Liver (tissue), 9 donors: ENCODE measurements around the gene CYP2S1. TPM values are rescaled to one million over a fixed set of nuclear protein-coding genes. Genes with fewer than 3 reads are reported as not detected.

Experiments used
- DNase-seq: peaks from one replicate; pipeline ENCODE4 v3.0.0-alpha.2; 2017; ENCODE audit warnings: low spot score
- H3K27ac ChIP-seq, 2 donors: one replicate each; pipeline ENCODE4 v1.7.0; 2013; ENCODE audit warnings: inconsistent platforms in 2 of 2, low read length in 2 of 2, control low read depth in 1 of 2, low read depth in 1 of 2, mild to moderate bottlenecking in 1 of 2
- H3K27me3 ChIP-seq, 4 donors: one replicate each; pipeline versions ENCODE4 v1.6.1 to v1.7.0; 2013; ENCODE audit warnings: low read length in 3 of 4, inconsistent platforms in 1 of 4, mild to moderate bottlenecking in 1 of 4, moderate library complexity in 1 of 4; ENCODE audit not compliant: control insufficient read depth in 4 of 4, insufficient read depth in 4 of 4
- H3K36me3 ChIP-seq, 4 donors: one replicate each; pipeline versions ENCODE4 v1.6.1 to v1.7.0; 2013; ENCODE audit warnings: low read length in 3 of 4, mild to moderate bottlenecking in 3 of 4, low read depth in 1 of 4, moderate library complexity in 1 of 4; ENCODE audit not compliant: control insufficient read depth in 4 of 4, insufficient read depth in 3 of 4
- H3K4me1 ChIP-seq, 4 donors: one replicate each; pipeline versions ENCODE4 v1.6.1 to v1.7.0; 2013; ENCODE audit warnings: low read length in 3 of 4, mild to moderate bottlenecking in 3 of 4, moderate library complexity in 1 of 4; ENCODE audit not compliant: control insufficient read depth in 4 of 4, insufficient read depth in 4 of 4
- H3K4me3 ChIP-seq, 3 donors: one replicate each; pipeline versions ENCODE4 v1.6.1 to v1.7.0; 2013; ENCODE audit warnings: low read length in 3 of 3, control low read depth in 1 of 3, low read depth in 1 of 3, mild to moderate bottlenecking in 1 of 3
- H3K9ac ChIP-seq, 2 donors: one replicate each; pipeline ENCODE4 v1.7.0; 2013; ENCODE audit warnings: low read length in 2 of 2, mild to moderate bottlenecking in 2 of 2, moderate library complexity in 2 of 2, control low read depth in 1 of 2, low read depth in 1 of 2
- H3K9me3 ChIP-seq, 4 donors: one replicate each; pipeline versions ENCODE4 v1.6.1 to v1.7.0; 2013; ENCODE audit warnings: low read length in 3 of 4; ENCODE audit not compliant: control insufficient read depth in 4 of 4
- ATF3 ChIP-seq: IDR thresholded peaks from 2 replicates; pipeline ENCODE4 v1.6.1; 2016; ENCODE audit warnings: antibody characterized with exemption
- CTCF ChIP-seq: fragments of 150-350 bp; IDR thresholded peaks from 2 replicates; pipeline ENCODE4 v1.5.1; 2017; ENCODE audit warnings: improper control_type of control experiment, low read depth, low read length; ENCODE audit not compliant: missing input control
- FOXA1 ChIP-seq: IDR thresholded peaks from 2 replicates; pipeline ENCODE4 v1.6.1; 2016; ENCODE audit warnings: antibody characterized with exemption
- FOXA2 ChIP-seq: IDR thresholded peaks from 2 replicates; pipeline ENCODE4 v1.6.1; 2016; ENCODE audit warnings: antibody characterized with exemption
- GABPA ChIP-seq, 2 donors: IDR thresholded peaks in 1 of 2; conservative IDR thresholded peaks in 1 of 2; 2 replicates each; pipeline ENCODE4 v1.6.1; 2016; ENCODE audit warnings: antibody characterized with exemption in 2 of 2, mild to moderate bottlenecking in 1 of 2, moderate library complexity in 1 of 2
- HNF4A ChIP-seq, 2 donors: conservative IDR thresholded peaks; 2 replicates each; pipeline ENCODE4 v1.6.1; 2016; ENCODE audit warnings: antibody characterized with exemption in 2 of 2, mild to moderate bottlenecking in 2 of 2
- HNF4G ChIP-seq: IDR thresholded peaks from 2 replicates; pipeline ENCODE4 v1.6.1; 2016; ENCODE audit warnings: antibody characterized with exemption
- JUND ChIP-seq, 2 donors: IDR thresholded peaks; 2 replicates each; pipeline ENCODE4 v1.6.1; 2016; ENCODE audit warnings: antibody characterized with exemption in 2 of 2
- NR2F2 ChIP-seq: IDR thresholded peaks from 2 replicates; pipeline ENCODE4 v1.6.1; 2016; ENCODE audit warnings: antibody characterized with exemption
- RAD21 ChIP-seq, 2 donors: IDR thresholded peaks; 2 replicates each; pipeline ENCODE4 v1.6.1; 2016; ENCODE audit warnings: antibody characterized with exemption in 2 of 2, mild to moderate bottlenecking in 2 of 2
- RXRA ChIP-seq, 2 donors: IDR thresholded peaks; 2 replicates each; pipeline ENCODE4 v1.6.1; 2017 to 2018; ENCODE audit warnings: antibody characterized with exemption in 2 of 2, mild to moderate bottlenecking in 1 of 2
- SP1 ChIP-seq: IDR thresholded peaks from 2 replicates; pipeline ENCODE4 v1.6.1; 2018; ENCODE audit warnings: antibody characterized with exemption, mild to moderate bottlenecking
- YY1 ChIP-seq: IDR thresholded peaks from 2 replicates; pipeline ENCODE4 v1.6.1; 2016; ENCODE audit warnings: antibody characterized with exemption, mild to moderate bottlenecking
- WGBS: extraction: QIAGEN DNeasy Blood & Tissue Kit; methylation state at CpG from one replicate; pipeline ENCODE4 v1.1.7; 2013; 5-methylcytosine and 5-hydroxymethylcytosine counted together
- polyA plus RNA-seq, 2 donors: library from polyadenylated mRNA; stranded (reverse) in 1 of 2; unstranded in 1 of 2; fragments of 200-250 nt in 1 of 2; fragments of >200 nt in 1 of 2; fragmentation: Nextera tagmentation in 1 of 2; extraction: Ambion mirVana in 1 of 2; gene quantifications; one replicate each; pipeline versions ENCODE4 v1.2.1 to v1.2.3, GENCODE V29; 2013 to 2015
- total RNA-seq, 2 donors: library from RNA; depleted of rRNA; stranded (reverse); fragments of >200 nt; gene quantifications; one replicate each; pipeline ENCODE4 v1.2.3, GENCODE V29; 2014
- TF ChIP-seq, protein P1 (sequence below): IDR thresholded peaks from 2 replicates; pipeline ENCODE4 v1.6.1; 2016; ENCODE audit warnings: antibody characterized with exemption, mild to moderate bottlenecking
- TF ChIP-seq, protein P2 (sequence below): IDR thresholded peaks from 2 replicates; pipeline ENCODE4 v1.6.1; 2016; ENCODE audit warnings: antibody characterized with exemption
- donor health status: healthy.
- donor health status: healthy.
- donor health status: healthy.
- donor health status: healthy.
- donor health status: healthy.

The CYP2S1 gene
- total and polyA plus RNA-seq, 4 donors: 0.35 to 1.9 (median 1.5) TPM

DNA sequence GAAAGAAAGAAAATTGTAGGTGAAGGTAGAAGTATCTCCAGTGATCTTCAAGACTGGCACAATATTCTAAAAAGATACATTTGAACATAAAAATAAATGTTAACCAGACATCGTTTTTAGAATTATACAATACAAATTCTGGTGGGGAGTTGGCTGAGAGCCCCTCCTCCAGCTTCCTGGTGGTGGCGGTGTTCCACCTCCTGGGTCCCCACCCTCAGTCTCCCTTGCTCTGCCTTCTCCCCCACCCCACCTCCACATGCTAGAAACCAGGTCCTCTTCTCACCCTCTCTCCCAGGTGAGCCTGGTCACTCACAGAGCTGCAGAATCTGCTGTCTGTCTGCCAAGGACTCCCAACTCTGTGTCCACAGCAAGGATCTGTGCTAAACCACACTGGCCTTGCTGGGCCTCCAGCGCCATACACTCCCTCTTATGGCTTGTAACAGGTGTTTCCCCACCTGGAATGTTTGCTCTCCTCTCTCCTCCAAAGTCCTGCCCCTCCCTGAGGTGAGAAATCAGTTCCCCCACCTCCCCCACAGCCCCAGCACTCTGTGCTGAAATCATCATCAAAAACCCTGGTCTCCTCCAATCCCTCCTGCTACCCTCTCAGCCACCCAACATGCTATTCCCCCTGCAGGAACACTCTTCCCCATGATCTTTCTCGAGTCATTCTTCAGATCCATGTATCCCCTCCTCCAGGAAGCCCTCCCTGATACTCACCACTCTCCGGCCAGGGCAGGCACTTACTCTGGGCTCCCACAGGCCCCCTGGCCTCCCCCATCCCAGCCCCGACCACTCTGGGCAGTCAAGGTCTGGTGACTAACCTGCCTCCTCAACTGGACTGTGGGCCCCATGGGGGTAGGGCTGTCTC lies 20.5 kb upstream of the CYP2S1 start:
- Histone ChIP-seq H3K36me3 (no peaks in the 10 kb centered on the region), H3K9ac (no peak overlapping the region), H3K27me3 (no peaks in the 10 kb centered on the region), H3K4me3 (no peak overlapping the region), H3K4me1 (no peaks in the 10 kb centered on the region), H3K9me3 (no peaks in the 10 kb centered on the region), H3K27ac (no peak overlapping the region)
- 74% methylated on average over 6 of the region's 6 CpGs for WGBS
- no peak for DNase-seq
- no peak for TF ChIP-seq HNF4G
- TF ChIP-seq FOXA2: no peak
- TF ChIP-seq, protein P1, sequence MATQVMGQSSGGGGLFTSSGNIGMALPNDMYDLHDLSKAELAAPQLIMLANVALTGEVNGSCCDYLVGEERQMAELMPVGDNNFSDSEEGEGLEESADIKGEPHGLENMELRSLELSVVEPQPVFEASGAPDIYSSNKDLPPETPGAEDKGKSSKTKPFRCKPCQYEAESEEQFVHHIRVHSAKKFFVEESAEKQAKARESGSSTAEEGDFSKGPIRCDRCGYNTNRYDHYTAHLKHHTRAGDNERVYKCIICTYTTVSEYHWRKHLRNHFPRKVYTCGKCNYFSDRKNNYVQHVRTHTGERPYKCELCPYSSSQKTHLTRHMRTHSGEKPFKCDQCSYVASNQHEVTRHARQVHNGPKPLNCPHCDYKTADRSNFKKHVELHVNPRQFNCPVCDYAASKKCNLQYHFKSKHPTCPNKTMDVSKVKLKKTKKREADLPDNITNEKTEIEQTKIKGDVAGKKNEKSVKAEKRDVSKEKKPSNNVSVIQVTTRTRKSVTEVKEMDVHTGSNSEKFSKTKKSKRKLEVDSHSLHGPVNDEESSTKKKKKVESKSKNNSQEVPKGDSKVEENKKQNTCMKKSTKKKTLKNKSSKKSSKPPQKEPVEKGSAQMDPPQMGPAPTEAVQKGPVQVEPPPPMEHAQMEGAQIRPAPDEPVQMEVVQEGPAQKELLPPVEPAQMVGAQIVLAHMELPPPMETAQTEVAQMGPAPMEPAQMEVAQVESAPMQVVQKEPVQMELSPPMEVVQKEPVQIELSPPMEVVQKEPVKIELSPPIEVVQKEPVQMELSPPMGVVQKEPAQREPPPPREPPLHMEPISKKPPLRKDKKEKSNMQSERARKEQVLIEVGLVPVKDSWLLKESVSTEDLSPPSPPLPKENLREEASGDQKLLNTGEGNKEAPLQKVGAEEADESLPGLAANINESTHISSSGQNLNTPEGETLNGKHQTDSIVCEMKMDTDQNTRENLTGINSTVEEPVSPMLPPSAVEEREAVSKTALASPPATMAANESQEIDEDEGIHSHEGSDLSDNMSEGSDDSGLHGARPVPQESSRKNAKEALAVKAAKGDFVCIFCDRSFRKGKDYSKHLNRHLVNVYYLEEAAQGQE: no peak
- TF ChIP-seq RXRA (IDR thresholded peaks at IDR 0.05): no peak
- no peak for TF ChIP-seq GABPA (IDR thresholded peaks at IDR 0.05 in 1 of 2, conservative IDR thresholded peaks at IDR 0.05 in 1 of 2)
- no peak for TF ChIP-seq YY1
- TF ChIP-seq JUND (IDR thresholded peaks at IDR 0.05): no peak
- TF ChIP-seq HNF4A (conservative IDR thresholded peaks at IDR 0.05): no peak
- no peak for TF ChIP-seq ATF3
- TF ChIP-seq, protein P2, sequence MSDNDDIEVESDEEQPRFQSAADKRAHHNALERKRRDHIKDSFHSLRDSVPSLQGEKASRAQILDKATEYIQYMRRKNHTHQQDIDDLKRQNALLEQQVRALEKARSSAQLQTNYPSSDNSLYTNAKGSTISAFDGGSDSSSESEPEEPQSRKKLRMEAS: no peak
- no peak for TF ChIP-seq FOXA1
- no peak for TF ChIP-seq CTCF

DNA sequence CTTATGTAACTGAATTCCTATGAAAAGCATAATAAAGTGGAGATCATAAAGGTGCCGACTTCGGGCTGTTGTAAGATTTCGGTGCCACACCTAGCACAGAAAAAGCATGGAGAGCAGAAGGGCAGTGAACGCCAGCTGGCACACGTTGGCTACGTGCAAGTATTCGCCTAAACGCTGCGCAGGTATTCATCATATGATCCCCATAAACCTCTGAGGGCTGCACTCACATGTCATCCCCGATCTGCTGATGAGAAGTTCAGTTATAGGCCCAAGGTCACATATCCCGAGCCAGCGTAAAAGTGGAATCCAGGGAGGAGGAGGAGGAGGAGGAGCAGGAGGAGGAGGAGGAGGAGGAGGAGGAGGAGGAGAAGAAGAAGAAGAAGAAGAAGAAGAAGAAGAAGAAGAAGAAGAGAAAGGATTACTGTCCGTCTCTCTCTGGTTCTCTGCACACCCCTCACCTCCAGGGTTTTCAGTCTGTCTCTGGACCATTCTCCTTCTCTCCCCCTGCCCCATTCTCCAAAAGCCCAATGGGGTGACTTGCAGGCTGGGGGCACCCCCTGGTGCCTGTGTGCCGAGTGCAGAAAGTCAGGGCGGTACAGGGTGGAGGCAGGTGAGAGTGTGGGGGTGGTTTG lies 18.6 kb upstream of the CYP2S1 start:
- H3K4me3 ChIP-seq: no peak overlapping the region
- no peaks in the 10 kb centered on the region for H3K36me3 ChIP-seq
- 86% methylated on average over 15 of the region's 15 CpGs for WGBS
- H3K27ac ChIP-seq: no peak overlapping the region
- no peak for DNase-seq
- no peak overlapping the region for H3K9ac ChIP-seq
- no peaks in the 10 kb centered on the region for H3K9me3 ChIP-seq
- no peaks in the 10 kb centered on the region for H3K4me1 ChIP-seq
- TF ChIP-seq JUND (IDR thresholded peaks at IDR 0.05) (no peak), RAD21 (IDR thresholded peaks at IDR 0.05) (no peak), CTCF (no peak), RXRA (IDR thresholded peaks at IDR 0.05) (no peak), YY1 (no peak), NR2F2 (no peak), SP1 (no peak), ATF3 (no peak), HNF4G (no peak), HNF4A (conservative IDR thresholded peaks at IDR 0.05) (no peak)
- TF ChIP-seq, protein P2: no peak
- no peaks in the 10 kb centered on the region for H3K27me3 ChIP-seq
